Smooth muscle cell (in vitro differentiated cells): ENCODE data around the gene OSGIN1. TPM values are rescaled to one million over a fixed set of nuclear protein-coding genes. Genes with fewer than 3 reads are reported as not detected.

ENCODE experiments used
- DNase-seq: peaks from one replicate; lab custom pipeline; 2025; ENCODE audit not compliant: unreplicated experiment; lab: John Stamatoyannopoulos, UW
- H2AFZ ChIP-seq: fragments of 200-600 bp; sonication (generic); 2 replicates; pipeline ENCODE4 v1.6.0; 2016; ENCODE audit warnings: antibody characterized with exemption, low read depth, mild to moderate bottlenecking
- H3F3A ChIP-seq: fragments of 200-600 bp; sonication (generic); 2 replicates; pipeline ENCODE4 v1.6.0; 2017; ENCODE audit warnings: antibody characterized with exemption, low read depth
- H3K27ac ChIP-seq: fragments of 200-600 bp; sonication (generic); 2 replicates; pipeline ENCODE4 v1.5.1; 2016; ENCODE audit warnings: low read depth, mild to moderate bottlenecking
- H3K27me3 ChIP-seq: fragments of 200-600 bp; sonication (generic); 2 replicates; pipeline ENCODE4 v1.6.1; 2016; ENCODE audit warnings: low read depth, mild to moderate bottlenecking
- H3K36me3 ChIP-seq: fragments of 200-600 bp; sonication (generic); 2 replicates; pipeline ENCODE4 v1.5.1; 2016; ENCODE audit warnings: low read depth
- H3K4me1 ChIP-seq: fragments of 200-600 bp; sonication (generic); 2 replicates; pipeline ENCODE4 v1.5.1; 2016; ENCODE audit warnings: low read depth
- H3K4me2 ChIP-seq: fragments of 200-600 bp; sonication (generic); 2 replicates; pipeline ENCODE4 v1.6.0; 2016; ENCODE audit warnings: mild to moderate bottlenecking
- H3K4me3 ChIP-seq: fragments of 200-600 bp; sonication (generic); 2 replicates; pipeline ENCODE4 v1.5.1; 2016; ENCODE audit warnings: mild to moderate bottlenecking
- H3K79me2 ChIP-seq: fragments of 200-600 bp; sonication (generic); 2 replicates; pipeline ENCODE4 v1.6.0; 2016; ENCODE audit warnings: low read depth, mild to moderate bottlenecking
- H3K9ac ChIP-seq: fragments of 200-600 bp; sonication (generic); 2 replicates; pipeline ENCODE4 v1.6.0; 2016; ENCODE audit warnings: low read depth
- H3K9me3 ChIP-seq: fragments of 200-600 bp; sonication (generic); replicated peaks from 2 replicates; pipeline ENCODE4 v1.5.1; 2016; ENCODE audit warnings: low read depth
- H4K20me1 ChIP-seq: fragments of 200-600 bp; sonication (generic); 2 replicates; pipeline ENCODE4 v1.6.0; 2016; ENCODE audit warnings: low read depth
- WGBS: methylation state at CpG from one replicate; pipeline ENCODE4 v1.1.7; 2016; ENCODE audit warnings: low lambda C conversion rate; 5-methylcytosine and 5-hydroxymethylcytosine counted together
- polyA plus RNA-seq: library from polyadenylated mRNA; unstranded; fragments of >200 nt; fragmentation: Nextera tagmentation; extraction: Ambion mirVana; gene quantifications from 2 replicates; pipeline ENCODE4 v1.2.1, GENCODE V29; 2016
- total RNA-seq: library from RNA; depleted of rRNA; stranded (reverse); fragments of >200 nt; gene quantifications from 2 replicates; pipeline ENCODE4 v1.2.3, GENCODE V29; 2014
- TF ChIP-seq, protein P1 (sequence below): fragments of 200-600 bp; sonication (generic); IDR thresholded peaks from 2 replicates; pipeline ENCODE4 v1.5.1; 2017; ENCODE audit warnings: borderline replicate concordance, mild to moderate bottlenecking, antibody characterized with exemption; ENCODE audit not compliant: insufficient read depth, poor library complexity, severe bottlenecking

The OSGIN1 gene
- total and polyA plus RNA-seq, 2 experiments from 2014 or later, result 8.9 to 12.4 TPM

DNA sequence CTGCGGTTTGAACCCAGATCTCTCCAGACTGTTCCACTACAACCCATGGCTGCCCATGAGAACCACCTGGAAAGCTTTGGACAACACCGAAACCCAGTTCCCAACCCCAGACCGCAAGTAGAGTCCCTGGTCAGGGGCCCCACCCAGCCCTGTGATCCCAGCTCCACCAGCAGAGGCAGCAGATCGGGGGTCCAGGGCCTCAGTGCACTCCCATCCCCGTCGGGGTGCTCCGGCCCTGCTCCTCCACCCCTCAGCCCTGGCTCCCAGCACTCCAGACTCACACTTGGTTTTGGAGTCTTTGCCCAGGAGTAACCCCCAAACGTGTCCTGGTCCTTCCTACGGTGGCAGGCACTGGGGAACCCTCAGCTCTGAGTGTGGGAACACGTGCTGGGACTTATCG lies 20.7 kb upstream of the OSGIN1 start:
- Histone ChIP-seq H4K20me1 (no peaks in the 10 kb centered on the region), H3K4me2 (no peak overlapping the region), H3K36me3 (no peaks in the 10 kb centered on the region), H3K27ac (no peak overlapping the region), H3K79me2 (no peaks in the 10 kb centered on the region), H3K9me3 (no peaks in the 10 kb centered on the region), H3K27me3 (no peaks in the 10 kb centered on the region), H3F3A (peaks cover 12% of the 10 kb centered on the region), H3K4me3 (no peak overlapping the region), H2AFZ (no peak overlapping the region), H3K9ac (no peak overlapping the region), H3K4me1 (peaks cover 13% of the 10 kb centered on the region)
- 94% methylated on average over 11 of the region's 11 CpGs for WGBS
- TF ChIP-seq, protein P1, sequence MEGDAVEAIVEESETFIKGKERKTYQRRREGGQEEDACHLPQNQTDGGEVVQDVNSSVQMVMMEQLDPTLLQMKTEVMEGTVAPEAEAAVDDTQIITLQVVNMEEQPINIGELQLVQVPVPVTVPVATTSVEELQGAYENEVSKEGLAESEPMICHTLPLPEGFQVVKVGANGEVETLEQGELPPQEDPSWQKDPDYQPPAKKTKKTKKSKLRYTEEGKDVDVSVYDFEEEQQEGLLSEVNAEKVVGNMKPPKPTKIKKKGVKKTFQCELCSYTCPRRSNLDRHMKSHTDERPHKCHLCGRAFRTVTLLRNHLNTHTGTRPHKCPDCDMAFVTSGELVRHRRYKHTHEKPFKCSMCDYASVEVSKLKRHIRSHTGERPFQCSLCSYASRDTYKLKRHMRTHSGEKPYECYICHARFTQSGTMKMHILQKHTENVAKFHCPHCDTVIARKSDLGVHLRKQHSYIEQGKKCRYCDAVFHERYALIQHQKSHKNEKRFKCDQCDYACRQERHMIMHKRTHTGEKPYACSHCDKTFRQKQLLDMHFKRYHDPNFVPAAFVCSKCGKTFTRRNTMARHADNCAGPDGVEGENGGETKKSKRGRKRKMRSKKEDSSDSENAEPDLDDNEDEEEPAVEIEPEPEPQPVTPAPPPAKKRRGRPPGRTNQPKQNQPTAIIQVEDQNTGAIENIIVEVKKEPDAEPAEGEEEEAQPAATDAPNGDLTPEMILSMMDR, result no peak
- no peak for DNase-seq

DNA sequence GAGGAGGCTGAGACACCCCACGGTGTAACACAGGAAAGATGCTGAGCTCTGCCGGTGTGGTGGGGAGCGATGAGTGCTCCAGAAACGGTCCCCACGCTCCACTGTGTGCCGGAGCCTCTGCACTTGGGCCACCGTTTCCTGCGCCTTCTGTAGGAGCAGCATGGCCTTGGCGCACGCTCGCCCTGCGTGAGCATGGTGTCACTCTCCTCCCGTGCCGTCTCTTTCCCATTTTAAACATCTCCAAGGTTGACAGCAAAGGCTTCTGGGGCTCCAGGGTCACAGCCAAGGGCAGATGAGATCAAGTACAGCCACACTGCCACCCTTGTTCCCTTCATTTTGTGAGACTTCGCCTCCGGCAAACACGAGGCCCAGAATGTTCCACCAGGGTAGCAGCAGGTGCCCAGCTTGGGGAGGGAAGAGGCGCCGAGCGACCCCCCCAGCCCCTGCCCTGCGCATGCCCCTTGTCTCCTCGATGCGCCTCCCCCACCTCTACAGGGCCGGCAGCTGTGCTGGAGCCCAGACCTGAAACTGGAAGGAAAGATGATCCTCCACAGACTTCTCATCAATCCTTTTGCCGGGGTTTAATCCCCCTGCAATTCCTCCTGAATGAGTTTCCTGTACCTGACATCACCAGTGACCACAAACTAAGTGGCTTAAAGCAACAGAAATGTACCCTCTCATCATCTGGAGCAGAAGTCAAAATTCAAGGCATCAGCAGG lies 19.9 kb upstream of the OSGIN1 start:
- H3K4me3 ChIP-seq, result no peak overlapping the region
- no peaks in the 10 kb centered on the region for H3K9me3 ChIP-seq
- H4K20me1 ChIP-seq, result no peaks in the 10 kb centered on the region
- H3K9ac ChIP-seq, result peak overlapping the region; percentile 83
- DNase-seq, result no peak
- H3K4me2 ChIP-seq, result peak overlapping the region; percentile 68
- H2AFZ ChIP-seq, result no peak overlapping the region
- no peaks in the 10 kb centered on the region for H3K36me3 ChIP-seq
- TF ChIP-seq, protein P1, result no peak
- WGBS, result 82% methylated on average over 24 of the region's 25 CpGs
- peak overlapping the region; percentile 92 for H3K27ac ChIP-seq
- peaks cover 10% of the 10 kb centered on the region for H3K4me1 ChIP-seq
- no peaks in the 10 kb centered on the region for H3K79me2 ChIP-seq
- peaks cover 5% of the 10 kb centered on the region for H3F3A ChIP-seq
- no peaks in the 10 kb centered on the region for H3K27me3 ChIP-seq

DNA sequence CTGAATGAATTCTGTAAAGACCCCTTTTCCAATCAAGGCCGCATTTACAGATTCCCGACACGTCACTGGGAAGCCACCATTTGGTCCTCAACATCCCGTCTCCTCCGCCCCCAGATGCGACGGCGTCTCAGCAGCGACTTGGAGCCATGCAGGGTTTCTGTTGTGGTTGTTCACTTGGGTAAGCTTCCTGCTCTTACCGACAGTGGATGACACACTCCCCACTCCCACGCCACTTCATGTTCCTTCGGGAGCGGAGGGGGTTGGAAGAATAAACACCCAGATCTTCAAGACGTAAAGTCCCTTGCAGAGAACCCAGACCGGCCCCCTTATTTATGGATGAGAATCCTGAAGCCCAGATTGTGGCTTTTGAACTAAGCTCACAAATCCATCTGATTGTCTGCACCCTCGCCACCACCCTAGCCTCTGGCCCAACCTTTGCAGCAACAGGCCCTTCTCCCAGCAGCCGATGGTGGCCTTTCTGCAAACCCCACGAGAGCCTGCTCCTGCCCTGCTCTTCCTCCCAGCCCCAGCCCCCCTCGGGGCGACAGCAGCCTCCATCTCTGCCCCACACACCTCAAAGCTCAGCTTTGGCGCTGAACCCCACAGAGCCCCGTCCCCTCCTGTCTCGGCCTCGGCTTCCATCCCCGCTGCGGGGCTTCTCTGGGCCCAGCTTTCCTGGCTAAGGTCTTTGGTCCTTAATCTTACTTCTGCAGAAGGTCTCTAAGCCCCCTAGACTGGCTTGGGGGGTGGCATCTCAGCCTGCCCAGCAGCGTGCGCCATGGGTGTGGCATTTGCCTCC lies 19.0 kb upstream of the OSGIN1 start:
- H3K4me2 ChIP-seq, result peak overlapping the region; percentile 68
- peak overlapping the region; percentile 83 for H3K9ac ChIP-seq
- peaks cover 10% of the 10 kb centered on the region for H3K4me1 ChIP-seq
- no peaks in the 10 kb centered on the region for H3K36me3 ChIP-seq
- 49% methylated on average over 27 of the region's 28 CpGs for WGBS
- no peak overlapping the region for H2AFZ ChIP-seq
- H3F3A ChIP-seq, result peaks cover 5% of the 10 kb centered on the region
- H4K20me1 ChIP-seq, result no peaks in the 10 kb centered on the region
- H3K4me3 ChIP-seq, result no peak overlapping the region
- H3K9me3 ChIP-seq, result no peaks in the 10 kb centered on the region
- H3K79me2 ChIP-seq, result no peaks in the 10 kb centered on the region
- H3K27ac ChIP-seq, result peak overlapping the region; percentile 92
- H3K27me3 ChIP-seq, result no peaks in the 10 kb centered on the region
- TF ChIP-seq, protein P1, result no peak
- no peak for DNase-seq

DNA sequence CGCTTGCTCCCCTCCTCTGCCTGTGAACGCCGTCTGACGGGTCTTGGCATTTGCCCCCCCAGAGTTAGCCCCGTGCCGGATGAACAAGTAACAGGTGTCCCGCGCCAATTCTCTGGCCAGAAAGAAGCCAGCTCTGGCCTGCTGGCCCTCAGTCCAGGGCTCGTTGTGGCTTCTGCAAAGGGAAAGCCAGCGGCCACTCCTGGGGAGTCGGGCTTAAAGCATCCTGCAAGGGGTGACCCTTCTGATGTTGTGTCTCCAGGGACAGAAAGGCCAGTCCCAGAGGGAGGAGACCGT lies 18.4 kb upstream of the OSGIN1 start:
- Histone ChIP-seq H3K4me2 (peak overlapping the region; percentile 68), H3K9ac (no peak overlapping the region), H3K27me3 (no peaks in the 10 kb centered on the region), H3K9me3 (no peaks in the 10 kb centered on the region), H3K27ac (peak overlapping the region; percentile 92), H3K4me1 (peaks cover 10% of the 10 kb centered on the region), H3K36me3 (no peaks in the 10 kb centered on the region), H3K79me2 (no peaks in the 10 kb centered on the region), H3K4me3 (no peak overlapping the region), H3F3A (peaks cover under 1% of the 10 kb centered on the region), H2AFZ (no peak overlapping the region), H4K20me1 (no peaks in the 10 kb centered on the region)
- TF ChIP-seq, protein P1, result no peak
- WGBS, result 87% methylated on average over 12 of the region's 12 CpGs
- DNase-seq, result no peak
